SK-N-SH (cell line): ENCODE results near the gene MEN1. TPM values are rescaled to one million over a fixed set of nuclear protein-coding genes. Genes with fewer than 3 reads are reported as not detected.

ENCODE experiments used
- CTCF ChIA-PET: fragments of 300-600, 350-600 bp; formaldehyde crosslinking; extraction: SDS; loops from one replicate; lab custom pipeline; 2021; lab: Yijun Ruan, JAX
- POLR2A ChIA-PET: fragments of 350-600 bp; sonication (Branson Sonifier 250); formaldehyde crosslinking; extraction: SDS; loops from one replicate; lab custom pipeline; 2020; ENCODE audit warnings: antibody characterized with exemption, inconsistent platforms; lab: Yijun Ruan, JAX
- DNase-seq: peaks from one replicate; pipeline ENCODE4 v3.0.0; 2012
- H2AFZ ChIP-seq: fragments of 200-600 bp; sonication (generic); 2 replicates; pipeline ENCODE4 v1.8.1; 2016; ENCODE audit warnings: antibody characterized with exemption, mild to moderate bottlenecking, low read depth
- H3F3A ChIP-seq: fragments of 200-600 bp; sonication (generic); replicated peaks from 2 replicates; pipeline ENCODE3; 2016; ENCODE audit warnings: antibody characterized with exemption, mild to moderate bottlenecking; ENCODE audit not compliant: insufficient read depth
- H3K27ac ChIP-seq, 2 experiments: fragments of 200-500 bp in 1 of 2; fragments of 200-600 bp in 1 of 2; sonication (Bioruptor generic) in 1 of 2; sonication (generic), shearing (Covaris generic) in 1 of 2; 2 replicates each; pipeline versions ENCODE4 v1.5.1 to v1.6.1; 2014 to 2016; ENCODE audit warnings: low read depth in 2 of 2, inconsistent platforms in 1 of 2, low read length in 1 of 2, mild to moderate bottlenecking in 1 of 2, mixed read lengths in 1 of 2
- H3K27me3 ChIP-seq: fragments of 200-600 bp; sonication (generic), shearing (Covaris generic); 2 replicates; pipeline ENCODE4 v1.6.1; 2016; ENCODE audit warnings: mixed run types; ENCODE audit not compliant: insufficient read depth
- H3K36me3 ChIP-seq, 2 experiments: fragments of 200-500 bp in 1 of 2; fragments of 200-600 bp in 1 of 2; sonication (Bioruptor generic) in 1 of 2; sonication (generic) in 1 of 2; replicated peaks in 1 of 2; 2 replicates each; pipeline versions ENCODE3 to v1.5.1; 2014 to 2016; ENCODE audit warnings: low read length in 1 of 2, mild to moderate bottlenecking in 1 of 2; ENCODE audit not compliant: insufficient read depth in 2 of 2, control insufficient read depth in 1 of 2
- H3K4me1 ChIP-seq, 2 experiments: fragments of 200-500 bp in 1 of 2; fragments of 200-600 bp in 1 of 2; sonication (Bioruptor generic) in 1 of 2; sonication (generic), shearing (Covaris generic) in 1 of 2; 2 replicates each; pipeline versions ENCODE4 v1.5.1 to v1.6.1; 2014 to 2016; ENCODE audit warnings: low read depth in 1 of 2, low read length in 1 of 2, mixed run types in 1 of 2; ENCODE audit not compliant: insufficient read depth in 2 of 2, control insufficient read depth in 1 of 2
- H3K4me2 ChIP-seq: fragments of 200-600 bp; sonication (generic), shearing (Covaris generic); 2 replicates; pipeline ENCODE4 v1.6.1; 2017; ENCODE audit warnings: mixed run types
- H3K4me3 ChIP-seq, 2 experiments: fragments of 200-500 bp in 1 of 2; fragments of 200-600 bp in 1 of 2; sonication (Bioruptor generic) in 1 of 2; sonication (generic), shearing (Covaris generic) in 1 of 2; 2 replicates each; pipeline versions ENCODE4 v1.5.1 to v1.8.1; 2014 to 2016; ENCODE audit warnings: low read depth in 2 of 2, inconsistent platforms in 1 of 2, low read length in 1 of 2, mild to moderate bottlenecking in 1 of 2, mixed read lengths in 1 of 2, moderate library complexity in 1 of 2
- H3K79me2 ChIP-seq: fragments of 200-600 bp; sonication (generic); 2 replicates; pipeline ENCODE4 v1.8.1; 2017; ENCODE audit warnings: mild to moderate bottlenecking; ENCODE audit not compliant: insufficient read depth
- H3K9ac ChIP-seq: fragments of 200-600 bp; sonication (generic); 2 replicates; pipeline ENCODE4 v1.6.1; 2017; ENCODE audit warnings: mixed run types
- H3K9me2 ChIP-seq: fragments of 200-600 bp; sonication (generic); 2 replicates; pipeline ENCODE4 v1.6.1; 2017; ENCODE audit warnings: mixed run types
- H3K9me3 ChIP-seq: fragments of 200-600 bp; sonication (generic); 2 replicates; pipeline ENCODE4 v1.6.1; 2017; ENCODE audit warnings: mixed run types, mild to moderate bottlenecking, moderate library complexity
- H4K20me1 ChIP-seq: fragments of 200-600 bp; sonication (generic); 2 replicates; pipeline ENCODE4 v1.6.1; 2017; ENCODE audit warnings: mild to moderate bottlenecking, mixed run types; ENCODE audit not compliant: insufficient read depth
- ELF1 ChIP-seq: IDR thresholded peaks from 2 replicates; pipeline ENCODE4 v1.4.0; 2012
- EP300 ChIP-seq, 2 experiments: IDR thresholded peaks; 2 replicates each; pipeline versions ENCODE4 v1.4.0 to v1.6.1; 2012; ENCODE audit warnings: borderline replicate concordance in 1 of 2, low read depth in 1 of 2, low read length in 1 of 2
- EZH2phosphoT487 ChIP-seq: fragments of 200-600 bp; sonication (generic); IDR thresholded peaks from 2 replicates; pipeline ENCODE4 v1.6.1; 2017; ENCODE audit warnings: low read depth, mixed run types, mild to moderate bottlenecking, antibody characterized with exemption, moderate library complexity, borderline replicate concordance
- FOXJ3 ChIP-seq: sonication (generic); formaldehyde crosslinking; IDR thresholded peaks from 2 replicates; pipeline ENCODE4 v1.5.1; 2020; ENCODE audit warnings: mild to moderate bottlenecking, missing genetic modification reagents
- FOXM1 ChIP-seq: IDR thresholded peaks from 2 replicates; pipeline ENCODE4 v1.4.0; 2012; ENCODE audit warnings: low read depth, mild to moderate bottlenecking
- JUND ChIP-seq: IDR thresholded peaks from 2 replicates; pipeline ENCODE4 v1.4.0; 2012
- MAX ChIP-seq: IDR thresholded peaks from 2 replicates; pipeline ENCODE4 v1.4.0; 2012; ENCODE audit warnings: low read depth
- MEF2A ChIP-seq: IDR thresholded peaks from 2 replicates; pipeline ENCODE4 v1.4.0; 2012; ENCODE audit warnings: low read depth, borderline replicate concordance
- NFIC ChIP-seq: IDR thresholded peaks from 2 replicates; pipeline ENCODE4 v1.4.0; 2012; ENCODE audit warnings: borderline replicate concordance
- POLR2AphosphoS5 ChIP-seq: IDR thresholded peaks from 2 replicates; pipeline ENCODE4 v1.6.1; 2012; ENCODE audit warnings: low read depth, low read length
- RAD21 ChIP-seq: IDR thresholded peaks from 2 replicates; pipeline ENCODE4 v1.6.1; 2012; ENCODE audit warnings: mild to moderate bottlenecking, low read length
- SIN3A ChIP-seq: IDR thresholded peaks from 2 replicates; pipeline ENCODE4 v1.6.1; 2012; ENCODE audit warnings: low read depth, mild to moderate bottlenecking, low read length, moderate library complexity, borderline replicate concordance
- TEAD4 ChIP-seq: IDR thresholded peaks from 2 replicates; pipeline ENCODE4 v1.4.0; 2012; ENCODE audit warnings: mild to moderate bottlenecking, borderline replicate concordance; ENCODE audit not compliant: insufficient read depth
- USF1 ChIP-seq: IDR thresholded peaks from 2 replicates; pipeline ENCODE4 v1.4.0; 2012; ENCODE audit warnings: low read depth, borderline replicate concordance
- WGBS: methylation state at CpG from one replicate; pipeline ENCODE4 v1.1.6; 2017; ENCODE audit warnings: low lambda C conversion rate; 5-methylcytosine and 5-hydroxymethylcytosine counted together
- polyA plus RNA-seq, 3 experiments: library from polyadenylated mRNA; depleted of rRNA; stranded (reverse); fragments of >200 nt; gene quantifications; 2 replicates each; pipeline ENCODE4 v1.2.3, GENCODE V29; 2012
- TF ChIP-seq, protein P1 (sequence below): IDR thresholded peaks from 2 replicates; pipeline ENCODE4 v1.4.0; 2012; ENCODE audit warnings: low read depth, borderline replicate concordance
- TF ChIP-seq, protein P2 (sequence below): IDR thresholded peaks from 2 replicates; pipeline ENCODE4; 2012

Gene MEN1
- polyA plus RNA-seq, 1 of the 3 experiments (the other 2 are of a cell fraction), result 52.9 TPM

GRCh38 chr11:64774144-64774543 is 36.2 kb downstream of the MEN1 start:
- H3K9ac ChIP-seq, result no peak overlapping the region
- H3K27me3 ChIP-seq, result no peaks in the 10 kb centered on the region
- 95% methylated on average over 5 of the region's 5 CpGs for WGBS
- peaks cover 83% of the 10 kb centered on the region for H4K20me1 ChIP-seq
- H3K9me2 ChIP-seq, result no peaks in the 10 kb centered on the region
- no peak for DNase-seq
- no peaks in the 10 kb centered on the region for H3K9me3 ChIP-seq
- peaks cover 81% of the 10 kb centered on the region for H3K79me2 ChIP-seq
- H3K4me3 ChIP-seq, result no peak overlapping the region
- ChIA-PET CTCF (interaction anchor here (0.8 to 6.1 kb wide), 5 partner anchors 8 to 85 kb away, joined by 3 to 47 read pairs (median 4); no protein-coding TSS in a partner anchor), POLR2A (no interaction called here)
- TF ChIP-seq RAD21, result no peak
- TF ChIP-seq ELF1, result no peak
- TF ChIP-seq TEAD4, result no peak
- no peak for TF ChIP-seq NFIC
- TF ChIP-seq EZH2phosphoT487, result no peak
- TF ChIP-seq MEF2A, result no peak
- no peak for TF ChIP-seq EP300 (IDR thresholded peaks at IDR 0.05; ENCODE audit: borderline replicate concordance in 1 of 2, low read depth in 1 of 2, low read length in 1 of 2)
- TF ChIP-seq, protein P1, sequence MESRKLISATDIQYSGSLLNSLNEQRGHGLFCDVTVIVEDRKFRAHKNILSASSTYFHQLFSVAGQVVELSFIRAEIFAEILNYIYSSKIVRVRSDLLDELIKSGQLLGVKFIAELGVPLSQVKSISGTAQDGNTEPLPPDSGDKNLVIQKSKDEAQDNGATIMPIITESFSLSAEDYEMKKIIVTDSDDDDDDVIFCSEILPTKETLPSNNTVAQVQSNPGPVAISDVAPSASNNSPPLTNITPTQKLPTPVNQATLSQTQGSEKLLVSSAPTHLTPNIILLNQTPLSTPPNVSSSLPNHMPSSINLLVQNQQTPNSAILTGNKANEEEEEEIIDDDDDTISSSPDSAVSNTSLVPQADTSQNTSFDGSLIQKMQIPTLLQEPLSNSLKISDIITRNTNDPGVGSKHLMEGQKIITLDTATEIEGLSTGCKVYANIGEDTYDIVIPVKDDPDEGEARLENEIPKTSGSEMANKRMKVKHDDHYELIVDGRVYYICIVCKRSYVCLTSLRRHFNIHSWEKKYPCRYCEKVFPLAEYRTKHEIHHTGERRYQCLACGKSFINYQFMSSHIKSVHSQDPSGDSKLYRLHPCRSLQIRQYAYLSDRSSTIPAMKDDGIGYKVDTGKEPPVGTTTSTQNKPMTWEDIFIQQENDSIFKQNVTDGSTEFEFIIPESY, result no peak
- no peak for TF ChIP-seq POLR2AphosphoS5
- TF ChIP-seq, protein P2, sequence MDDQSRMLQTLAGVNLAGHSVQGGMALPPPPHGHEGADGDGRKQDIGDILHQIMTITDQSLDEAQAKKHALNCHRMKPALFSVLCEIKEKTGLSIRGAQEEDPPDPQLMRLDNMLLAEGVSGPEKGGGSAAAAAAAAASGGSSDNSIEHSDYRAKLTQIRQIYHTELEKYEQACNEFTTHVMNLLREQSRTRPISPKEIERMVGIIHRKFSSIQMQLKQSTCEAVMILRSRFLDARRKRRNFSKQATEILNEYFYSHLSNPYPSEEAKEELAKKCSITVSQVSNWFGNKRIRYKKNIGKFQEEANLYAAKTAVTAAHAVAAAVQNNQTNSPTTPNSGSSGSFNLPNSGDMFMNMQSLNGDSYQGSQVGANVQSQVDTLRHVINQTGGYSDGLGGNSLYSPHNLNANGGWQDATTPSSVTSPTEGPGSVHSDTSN, result no peak
- no peak for TF ChIP-seq MAX
- TF ChIP-seq FOXM1, result no peak
- no peak for TF ChIP-seq FOXJ3
- TF ChIP-seq USF1, result no peak
- TF ChIP-seq JUND, result no peak
- TF ChIP-seq SIN3A, result no peak
- no peak overlapping the region for H3K4me2 ChIP-seq
- no peak overlapping the region for H2AFZ ChIP-seq
- peaks cover 12% of the 10 kb centered on the region in 2 experiments for H3K4me1 ChIP-seq
- peaks cover 29% of the 10 kb centered on the region for H3F3A ChIP-seq
- peaks cover 81 to 82% of the 10 kb centered on the region in 2 experiments for H3K36me3 ChIP-seq
- no peak overlapping the region for H3K27ac ChIP-seq
